Activated naive CD8-positive, alpha-beta T cell treated with anti-CD3 and anti-CD28 coated beads, Interleukin-2, amount 50 U/mL, for 16 hours (primary cell): Measurements from ENCODE around the gene ZCCHC24.
A peak's percentile ranks its signal among the peaks of the same experiment; 100 is the strongest.

ENCODE experiments used
- DNase-seq: peaks from one replicate; pipeline ENCODE4 v3.0.0-alpha.2; 2020; ENCODE audit warnings: low read depth, low spot score

The ZCCHC24 gene

DNA sequence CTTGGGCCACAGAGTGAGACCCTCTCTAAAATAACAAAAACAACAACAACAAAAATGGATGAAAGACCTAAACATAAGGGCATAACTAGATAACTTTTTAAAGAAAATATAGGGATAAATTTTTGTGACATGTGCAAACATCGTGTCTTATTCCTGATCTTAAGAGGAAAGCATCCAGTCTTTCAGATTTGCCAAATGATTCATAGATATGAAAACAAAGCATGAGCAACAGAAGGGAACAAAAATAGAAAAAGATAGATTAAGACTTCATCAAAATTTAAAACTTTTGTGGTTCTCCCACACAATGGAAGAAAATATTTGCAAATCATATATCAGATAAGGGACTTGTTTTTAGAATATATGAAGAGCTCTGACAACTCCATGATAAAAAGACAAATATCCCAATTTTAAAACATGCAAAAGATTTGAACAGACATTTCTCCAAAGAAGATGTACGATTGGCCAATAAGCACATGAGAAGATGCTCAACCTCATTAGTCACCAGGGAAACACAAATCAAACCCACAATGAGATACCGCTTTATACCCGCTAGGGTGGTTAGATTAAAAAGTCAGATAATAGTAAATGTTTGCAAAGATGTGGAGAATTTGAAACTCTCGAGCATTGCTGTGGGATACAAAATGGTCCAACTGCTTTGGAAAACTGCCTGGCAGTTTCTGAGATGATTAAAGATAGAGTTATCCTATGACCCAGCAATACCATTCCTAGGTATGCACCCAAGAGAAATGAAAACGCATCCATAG lies 77.8 kb downstream of the ZCCHC24 start:
- no peak for DNase-seq

DNA sequence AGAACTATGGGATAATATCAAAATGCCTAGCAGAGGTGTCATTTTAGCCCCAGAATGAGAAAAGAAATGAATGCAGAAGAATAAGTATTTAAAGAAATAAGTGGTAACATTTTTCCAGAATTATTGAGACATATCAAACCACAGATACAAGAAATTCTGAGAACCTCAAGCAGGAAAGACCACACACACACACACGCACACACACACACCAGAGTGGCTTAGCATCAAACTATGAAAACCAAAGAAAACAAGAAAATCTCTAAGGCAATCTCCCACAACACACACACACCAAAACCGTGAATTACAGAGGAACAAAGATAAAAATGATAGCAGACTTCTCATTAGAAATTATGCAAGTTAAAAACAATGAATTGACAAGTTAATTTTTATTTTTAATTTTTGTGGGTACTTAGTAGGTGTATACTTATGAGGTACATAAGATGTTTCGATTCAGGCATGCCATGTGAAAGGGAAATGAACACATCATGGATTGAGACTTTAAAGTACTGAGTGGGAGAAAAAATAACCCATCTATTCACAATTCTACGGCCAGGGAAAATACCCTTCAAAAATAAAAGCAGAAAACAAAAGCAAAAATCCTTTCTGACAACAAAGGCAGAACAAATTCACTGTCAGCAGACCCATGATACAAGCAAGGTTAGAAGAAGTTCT lies 83.6 kb downstream of the ZCCHC24 start:
- DNase-seq: no peak

DNA sequence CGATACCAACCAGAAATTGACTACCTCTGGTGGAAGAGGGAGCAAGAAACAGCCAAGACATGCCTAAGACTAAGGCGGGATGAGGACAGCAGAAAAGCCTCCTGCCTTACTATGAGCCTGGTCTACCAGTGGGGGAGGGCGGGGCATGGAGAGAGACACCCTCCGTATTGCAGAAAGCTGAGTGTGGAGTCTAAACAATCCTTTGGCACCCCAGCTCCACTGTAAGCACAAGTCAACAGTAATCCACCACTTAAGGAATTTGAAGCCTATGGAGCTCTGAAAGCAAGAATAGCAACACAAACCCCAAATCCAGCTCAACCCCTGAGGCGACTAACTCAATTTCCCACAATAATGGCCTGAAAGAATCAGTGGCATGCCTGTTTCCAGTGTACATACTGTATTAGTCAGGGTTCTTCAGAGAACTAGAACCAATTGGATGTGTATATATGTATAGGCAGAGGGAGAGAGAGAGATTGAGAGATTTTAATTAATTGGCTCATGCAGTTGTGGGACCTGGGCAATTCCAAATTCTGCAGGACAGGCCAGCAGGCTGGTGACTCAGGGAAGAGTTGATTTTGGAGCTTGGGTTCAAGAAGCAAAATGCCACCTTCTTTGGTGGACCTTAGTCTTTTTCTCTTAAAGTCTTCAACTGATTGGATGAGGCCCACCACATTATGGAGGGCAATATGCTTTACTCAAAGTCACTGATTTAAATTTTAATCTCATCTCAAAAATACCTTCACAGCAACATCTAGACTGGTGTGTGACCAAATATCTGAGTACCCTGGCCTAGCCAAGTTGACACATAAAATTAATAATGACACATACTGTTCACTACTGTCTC lies 84.7 kb downstream of the ZCCHC24 start:
- DNase-seq: no peak

DNA sequence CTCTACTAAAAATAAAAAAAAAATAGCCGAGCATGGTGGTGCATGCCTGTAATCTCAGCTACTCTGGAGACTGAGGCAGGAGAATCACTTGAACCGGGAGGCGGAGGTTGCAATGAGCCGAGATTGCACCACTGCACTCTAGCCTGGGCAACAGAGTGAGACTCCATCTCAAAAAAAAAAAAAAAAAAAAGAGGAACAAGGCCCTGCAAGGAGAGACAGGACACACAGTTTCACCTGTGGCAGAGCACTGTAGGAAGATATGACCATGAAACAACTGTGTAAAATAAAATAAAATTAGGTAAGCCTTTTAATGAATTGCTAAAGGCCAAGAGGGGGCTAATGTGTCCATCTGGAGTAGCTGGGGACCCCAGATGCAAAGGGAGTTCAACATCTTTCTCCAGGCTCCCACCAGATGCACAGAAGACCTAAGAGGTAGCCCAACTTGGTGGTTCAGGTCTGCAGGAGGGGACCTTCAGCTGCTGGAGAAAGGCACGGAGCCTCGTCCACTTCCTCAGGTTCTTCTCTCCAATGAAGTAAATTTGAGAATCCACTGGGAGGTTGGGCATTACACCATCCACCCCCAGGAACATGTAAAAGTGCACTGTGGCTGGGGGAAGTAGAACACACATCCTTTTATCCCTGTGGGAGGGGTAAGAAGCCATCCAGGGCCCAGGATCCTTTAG lies 85.5 kb downstream of the ZCCHC24 start:
- no peak for DNase-seq

DNA sequence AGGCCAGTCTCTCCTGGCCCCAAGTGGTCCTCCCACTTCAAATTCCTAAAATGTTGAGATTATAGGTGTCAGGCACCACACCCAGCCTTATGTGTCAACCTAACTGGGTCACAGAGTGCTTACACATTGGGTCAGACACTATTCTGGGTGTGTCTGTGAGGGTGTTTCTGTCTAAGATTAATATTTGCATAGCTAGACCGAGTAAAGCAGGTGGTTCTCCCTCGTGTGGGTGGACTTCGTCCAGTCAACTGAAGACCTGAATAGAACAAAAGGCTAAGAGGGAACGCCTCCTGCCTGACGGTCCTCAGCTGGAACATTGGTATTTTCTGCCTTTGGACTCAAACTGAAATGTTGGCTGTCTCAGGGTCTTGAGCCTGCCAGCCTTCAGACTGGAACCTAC lies 86.6 kb downstream of the ZCCHC24 start:
- DNase-seq: no peak

DNA sequence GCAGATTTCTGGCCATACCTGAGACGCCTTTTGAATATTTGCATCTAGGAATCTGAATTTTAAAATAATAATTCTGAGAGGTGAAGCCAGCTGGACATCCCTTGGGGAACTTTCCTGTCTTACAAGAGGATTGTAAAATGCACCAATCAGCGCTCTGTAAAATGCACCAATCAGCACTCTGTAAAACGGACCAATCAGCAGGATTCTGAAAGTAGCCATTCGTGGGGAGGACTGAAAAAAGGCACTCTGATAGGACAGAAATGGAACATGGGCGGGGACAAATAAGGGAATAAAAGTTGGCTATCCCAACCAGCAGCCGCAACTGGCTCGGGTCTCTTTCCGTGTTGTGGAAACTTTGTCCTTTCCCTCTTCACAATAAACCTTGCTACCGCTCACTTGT lies 88.2 kb downstream of the ZCCHC24 start:
- DNase-seq: no peak

DNA sequence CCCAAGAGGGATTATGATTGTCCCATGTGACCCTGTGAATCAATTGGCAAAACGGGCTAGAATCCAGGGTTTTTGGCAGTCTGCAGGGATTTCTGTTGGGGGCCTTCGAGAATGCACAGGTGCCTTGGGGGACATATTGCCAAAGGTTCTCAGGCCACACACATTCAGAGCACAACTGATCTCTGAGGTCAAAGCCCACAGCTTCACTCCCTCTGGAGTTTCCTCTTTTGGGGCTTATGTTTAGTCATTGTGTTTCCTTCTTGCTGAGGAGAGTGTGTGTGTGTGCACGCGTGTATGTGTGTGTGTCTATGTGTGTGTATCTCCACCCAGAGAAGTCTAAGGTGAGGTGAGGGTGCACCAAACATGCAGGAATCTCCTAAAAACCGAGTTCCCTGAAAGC lies 89.3 kb downstream of the ZCCHC24 start:
- no peak for DNase-seq

DNA sequence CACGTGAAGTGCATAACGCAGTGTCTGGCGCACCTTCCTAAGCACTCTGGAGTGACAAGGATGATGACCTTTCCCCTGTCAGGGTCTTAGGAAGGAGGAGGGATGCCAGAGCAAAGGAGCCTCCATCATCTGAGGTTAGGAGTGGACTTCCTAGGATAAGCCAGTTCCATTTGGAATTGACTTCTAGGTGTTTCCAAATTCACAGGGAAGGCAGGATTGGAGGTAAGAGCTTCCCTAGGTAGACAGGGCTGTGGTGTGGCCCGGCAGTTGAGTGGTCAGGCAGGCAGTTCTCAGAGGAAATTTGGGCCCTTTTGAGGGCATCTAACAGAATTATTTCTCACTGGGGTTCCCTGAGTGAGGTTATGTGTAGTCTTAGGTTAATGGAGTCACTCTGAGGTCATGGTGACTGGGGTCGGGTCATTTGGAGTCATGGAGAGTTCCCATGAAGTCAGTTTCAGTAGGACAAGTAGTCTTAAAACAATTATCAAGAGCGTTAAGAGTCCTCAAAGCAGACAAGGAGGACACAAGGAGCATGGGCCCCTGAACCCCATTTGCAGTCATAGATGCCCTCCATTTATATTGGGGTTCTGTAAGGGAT lies 89.9 kb downstream of the ZCCHC24 start:
- DNase-seq: no peak

DNA sequence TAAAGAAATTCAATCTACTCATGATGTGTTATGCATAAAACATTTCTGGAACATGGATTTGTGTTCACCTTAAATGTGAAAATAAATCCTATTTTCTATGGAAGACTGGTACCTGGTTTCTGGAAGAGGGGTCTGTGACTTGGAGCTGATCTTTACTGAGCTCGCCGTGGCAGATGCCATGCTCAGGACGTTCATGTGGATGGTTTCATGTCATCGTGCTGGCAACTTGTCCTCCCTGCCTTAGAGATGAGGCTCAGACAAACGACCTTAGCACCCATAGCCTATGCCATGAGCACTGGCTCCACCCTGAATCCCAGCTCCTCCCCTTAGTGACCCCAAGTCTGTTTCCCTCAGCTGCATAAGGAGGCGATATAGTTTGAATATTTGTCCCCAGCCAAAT lies 90.8 kb downstream of the ZCCHC24 start:
- DNase-seq: no peak

DNA sequence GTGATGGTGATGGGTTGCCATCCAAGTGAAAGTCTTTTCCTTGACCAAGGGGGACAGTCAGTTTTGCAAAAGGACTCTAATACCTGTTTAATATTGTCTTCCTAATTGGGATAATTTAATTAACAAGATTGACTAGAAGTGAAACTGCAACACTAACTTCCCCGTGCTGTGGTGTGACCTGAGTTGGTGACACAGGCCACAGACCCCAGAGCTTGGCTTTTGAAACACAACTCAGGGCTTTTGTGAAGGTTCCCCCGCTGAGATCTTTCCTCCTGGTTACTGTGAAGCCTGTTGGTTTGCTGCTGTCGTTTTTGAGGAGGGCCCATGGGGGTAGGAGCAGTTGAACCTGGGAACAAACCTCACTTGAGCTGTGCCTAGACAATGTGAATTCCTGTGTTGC lies 91.3 kb downstream of the ZCCHC24 start:
- no peak for DNase-seq

DNA sequence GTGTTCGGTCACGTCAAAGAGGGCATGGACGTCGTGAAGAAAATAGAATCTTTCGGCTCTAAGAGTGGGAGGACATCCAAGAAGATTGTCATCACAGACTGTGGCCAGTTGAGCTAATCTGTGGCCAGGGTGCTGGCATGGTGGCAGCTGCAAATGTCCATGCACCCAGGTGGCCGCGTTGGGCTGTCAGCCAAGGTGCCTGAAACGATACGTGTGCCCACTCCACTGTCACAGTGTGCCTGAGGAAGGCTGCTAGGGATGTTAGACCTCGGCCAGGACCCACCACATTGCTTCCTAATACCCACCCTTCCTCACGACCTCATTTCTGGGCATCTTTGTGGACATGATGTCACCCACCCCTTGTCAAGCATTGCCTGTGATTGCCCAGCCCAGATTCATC lies 91.7 kb downstream of the ZCCHC24 start:
- no peak for DNase-seq

DNA sequence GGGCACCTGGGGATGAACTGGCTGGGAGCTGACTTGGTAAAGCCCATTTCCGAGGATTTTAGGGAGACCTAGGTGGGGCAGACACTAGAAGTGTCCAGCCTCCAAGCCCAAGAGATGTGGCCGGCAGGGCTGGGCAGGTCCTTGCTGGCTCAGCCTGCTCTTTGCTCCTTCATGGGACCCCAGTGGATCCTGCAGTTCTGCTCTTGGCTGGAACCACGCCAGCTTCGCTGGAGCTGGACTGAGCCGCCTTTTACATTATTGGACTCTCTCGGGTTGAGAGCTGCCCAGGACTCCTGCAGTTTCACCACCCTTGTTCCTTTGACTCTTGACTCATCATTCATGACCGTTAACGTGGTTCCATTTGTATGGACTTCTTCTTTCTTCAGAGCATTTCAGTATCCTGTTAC lies 92.4 kb downstream of the ZCCHC24 start:
- DNase-seq: no peak

DNA sequence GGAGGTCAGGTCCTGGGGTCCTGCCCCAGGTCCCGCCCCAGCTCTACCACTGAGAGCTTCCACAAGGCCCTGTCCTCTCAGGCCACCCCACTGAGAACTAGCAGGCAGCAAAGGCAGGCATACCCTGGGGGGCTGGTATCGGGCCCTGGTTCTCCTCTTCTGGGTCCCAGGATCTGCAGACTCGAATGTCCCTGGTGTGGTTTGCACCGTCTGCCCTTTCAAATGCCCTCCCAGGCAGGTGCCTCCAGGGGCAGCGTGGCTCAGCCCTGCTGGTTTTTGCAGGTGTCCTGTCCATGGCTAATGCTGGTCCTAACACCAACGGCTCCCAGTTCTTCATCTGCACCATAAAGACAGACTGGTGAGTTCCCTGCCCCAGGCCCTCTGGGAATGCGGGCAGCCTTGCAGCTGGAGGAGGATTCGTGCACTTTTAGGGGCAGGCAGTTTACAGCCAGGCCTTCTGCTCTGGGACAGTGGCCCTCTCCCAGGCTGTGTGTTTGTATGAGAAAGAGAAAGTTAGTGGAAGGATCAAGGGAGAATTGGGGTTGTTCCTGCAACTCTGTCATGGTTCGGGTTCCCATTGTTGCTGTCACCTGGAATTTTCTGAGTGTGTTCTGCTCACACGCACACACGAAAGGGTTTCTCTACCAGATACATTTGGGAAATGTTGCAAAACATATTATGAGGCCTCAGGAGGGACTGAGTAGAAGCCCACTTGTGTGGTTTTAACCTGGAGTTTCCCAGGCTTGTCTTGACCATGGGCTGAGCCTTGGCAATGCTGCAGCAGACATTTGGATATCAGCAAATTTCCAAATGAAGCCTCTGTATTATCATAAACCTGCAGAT lies 93.2 kb downstream of the ZCCHC24 start:
- no peak for DNase-seq

DNA sequence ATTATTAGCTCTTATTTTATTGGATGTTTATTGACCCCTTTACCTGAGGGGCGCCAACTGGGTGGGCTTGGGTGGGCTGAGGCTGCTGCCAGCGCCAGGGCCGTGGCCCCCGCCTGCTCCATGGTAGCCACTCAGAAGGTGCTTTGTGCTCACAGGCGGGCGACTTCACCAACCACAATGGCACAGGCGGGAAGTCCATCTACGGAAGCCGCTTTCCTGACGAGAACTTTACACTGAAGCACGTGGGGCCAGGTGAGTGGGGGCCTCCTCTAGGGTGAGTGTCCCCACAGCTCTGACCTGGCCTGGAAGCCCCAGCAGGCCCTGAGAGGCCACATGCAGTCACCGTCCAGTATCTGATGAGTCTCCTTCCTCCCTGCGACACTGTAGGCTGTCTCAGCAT lies 94.1 kb downstream of the ZCCHC24 start:
- no peak for DNase-seq

DNA sequence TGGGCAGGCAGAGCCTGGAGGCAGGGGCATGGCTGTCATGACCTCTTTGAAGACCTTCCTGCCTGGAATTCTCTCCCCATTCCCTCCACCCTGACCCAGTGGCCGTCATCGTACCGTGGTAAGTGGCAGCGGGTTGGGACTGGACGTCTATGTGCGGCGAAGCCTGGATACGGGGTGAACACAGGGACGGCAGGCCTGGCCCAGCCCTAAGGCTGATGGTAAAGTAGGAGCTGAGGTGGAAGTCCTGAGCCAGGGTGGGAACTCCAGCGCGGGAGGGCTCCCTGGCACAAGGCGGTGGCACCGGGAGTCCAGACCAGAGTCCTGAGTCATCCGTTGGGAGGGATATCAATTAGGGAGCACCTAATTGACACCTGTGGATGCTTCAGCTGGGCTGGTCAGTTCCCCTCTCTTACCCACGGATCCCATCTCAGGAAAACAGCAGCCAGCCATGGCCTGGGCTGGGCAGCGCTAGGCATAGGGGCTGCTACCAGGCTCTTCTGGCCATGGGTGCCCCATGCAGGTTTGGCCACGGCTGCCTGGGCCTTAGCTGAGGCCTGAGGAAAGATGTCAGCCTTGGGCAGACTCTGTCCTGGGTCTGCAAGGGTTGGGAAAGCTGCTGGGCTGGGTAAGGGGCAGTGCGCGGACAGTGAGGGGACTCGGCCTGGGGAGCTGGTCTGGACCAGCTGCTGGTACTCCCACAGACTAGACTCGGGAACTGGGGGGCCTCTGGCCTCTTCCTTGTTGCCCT lies 94.8 kb downstream of the ZCCHC24 start:
- DNase-seq: no peak

DNA sequence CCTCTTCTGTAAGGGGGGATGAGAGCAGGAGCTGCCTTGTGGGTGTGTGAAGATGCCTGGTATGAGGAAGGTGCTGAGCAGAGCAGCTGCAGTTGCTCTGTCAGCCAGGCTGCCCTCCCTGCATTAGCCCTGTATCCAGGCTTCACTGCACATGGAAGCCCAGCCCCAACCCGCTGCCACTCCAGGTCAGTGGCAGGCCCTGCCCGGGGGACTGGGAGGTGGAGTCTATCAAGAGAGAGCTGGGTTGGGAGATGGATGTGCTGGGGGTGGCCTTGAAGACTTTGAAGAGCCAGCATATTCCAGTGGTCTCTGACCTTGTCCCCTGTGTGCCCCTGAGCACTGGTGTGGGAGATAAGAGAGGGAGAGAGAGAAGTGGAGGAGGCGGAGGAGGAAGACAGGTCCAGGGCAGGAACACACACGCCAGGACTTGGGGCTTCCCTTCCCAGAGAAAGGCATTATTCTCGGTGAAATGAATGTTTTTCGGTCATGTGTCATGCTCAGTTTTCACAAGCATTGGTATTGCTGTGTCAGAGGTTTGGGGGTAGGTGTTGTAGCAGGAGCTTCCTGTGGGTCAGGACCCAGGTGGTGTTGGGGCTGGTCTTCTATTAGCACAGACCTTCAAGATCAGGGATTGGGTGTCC lies 95.5 kb downstream of the ZCCHC24 start:
- no peak for DNase-seq

DNA sequence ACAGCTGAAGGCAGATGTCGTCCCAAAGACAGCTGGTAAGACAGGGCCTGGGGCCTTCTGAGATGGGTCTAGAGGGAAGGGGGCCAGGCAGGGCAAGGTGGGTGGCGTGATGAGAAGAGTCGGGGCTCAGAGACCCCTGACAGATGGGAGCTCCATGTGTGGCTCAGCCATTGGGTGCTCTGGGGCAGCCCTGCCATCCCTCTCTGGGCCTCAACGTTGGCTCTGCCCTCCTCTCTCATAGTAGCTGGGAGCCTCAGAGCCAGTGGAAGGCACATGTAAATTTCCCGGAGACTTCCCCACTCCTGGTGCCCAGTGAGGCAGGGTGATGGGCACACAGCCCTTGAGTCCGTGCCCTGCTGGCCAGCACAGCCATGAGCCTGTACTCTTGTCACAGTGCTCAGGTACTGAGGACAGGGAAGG lies 96.3 kb downstream of the ZCCHC24 start:
- no peak for DNase-seq

DNA sequence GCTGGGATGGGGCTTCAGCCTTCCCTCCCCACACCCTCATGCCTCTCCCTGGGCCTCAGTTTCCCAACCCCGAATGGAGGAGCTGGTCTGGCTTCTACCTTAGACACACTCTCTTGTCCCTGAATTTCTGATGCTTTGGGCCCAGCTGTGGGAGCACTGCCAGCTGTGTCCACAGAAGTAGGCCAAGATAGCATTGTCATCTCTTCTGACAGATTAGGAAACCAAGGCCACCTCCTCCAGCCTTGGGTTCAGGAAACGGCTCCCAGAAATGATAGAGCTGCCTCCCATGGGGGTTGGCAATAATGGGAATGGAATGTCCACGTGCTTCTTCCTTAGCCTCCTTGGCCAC lies 96.8 kb downstream of the ZCCHC24 start:
- no peak for DNase-seq

DNA sequence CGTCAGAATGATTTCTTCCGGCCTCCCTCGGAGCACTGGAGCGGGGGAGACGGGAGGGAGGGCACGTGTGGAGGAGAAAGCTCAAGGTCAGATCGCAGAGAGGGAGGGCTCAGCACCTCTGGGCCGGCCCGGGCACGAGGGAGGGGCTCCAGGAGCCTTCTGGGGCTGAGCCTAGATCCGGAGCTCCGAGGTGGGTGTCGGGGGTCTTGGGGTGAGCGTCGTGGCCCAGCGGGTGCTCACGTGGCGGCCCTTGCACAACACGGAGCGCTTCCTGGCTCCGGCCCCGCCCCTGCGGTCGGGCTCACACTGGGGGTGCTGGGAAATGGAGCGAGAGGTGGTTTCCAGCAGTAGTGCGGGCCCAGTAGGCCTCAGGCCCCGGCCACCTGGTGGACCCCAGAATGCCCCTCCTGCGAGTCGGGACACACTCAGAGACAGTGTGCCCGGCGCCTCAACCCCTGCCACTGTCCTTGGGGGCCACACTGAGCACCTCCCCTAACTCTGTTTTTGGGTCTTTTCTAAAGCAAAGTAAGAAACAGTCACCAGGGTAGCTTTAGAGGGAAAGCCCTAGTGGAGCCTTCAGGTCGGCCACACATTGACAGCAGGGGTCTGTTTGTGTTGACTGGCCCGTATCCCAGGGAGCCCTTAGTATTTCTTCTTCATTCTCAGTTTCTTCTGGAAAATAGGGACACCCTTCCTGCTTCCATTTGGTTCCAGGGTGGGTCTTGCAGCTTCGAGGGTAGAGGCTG lies 97.4 kb downstream of the ZCCHC24 start:
- peak; percentile 67 for DNase-seq
